Measurements from ENCODE around the gene TESMIN. TPM values are rescaled to one million over a fixed set of nuclear protein-coding genes. Genes with fewer than 3 reads are reported as not detected.

The TESMIN gene
- total RNA-seq, 1 experiment from 2014 or later: 78.8 TPM

DNA sequence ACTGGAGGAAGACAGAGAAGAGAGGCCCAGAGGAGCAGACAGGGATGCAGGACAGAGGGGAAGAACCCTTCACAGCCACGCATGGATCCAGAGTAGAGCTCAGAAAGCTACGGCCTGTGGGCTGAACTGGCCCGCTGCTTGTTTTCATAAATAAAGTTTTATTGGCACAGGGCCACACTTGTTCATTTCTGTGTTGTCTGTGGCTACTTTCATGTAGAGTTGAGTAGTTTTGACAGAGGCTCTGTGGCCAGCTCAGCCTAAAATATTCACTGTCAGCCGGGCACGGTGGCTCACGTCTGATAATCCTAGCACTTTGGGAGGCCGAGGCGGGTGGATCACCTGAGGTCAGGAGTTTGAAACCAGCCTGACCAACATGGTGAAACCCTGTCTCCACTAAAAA lies 93.2 kb downstream of the TESMIN start (continued):
- TF ChIP-seq GABPB1 (CRISPR knock-in tag; IDR thresholded peaks at IDR 0.05): no peak
- no peak for TF ChIP-seq JUN (CRISPR knock-in tag; IDR thresholded peaks at IDR 0.05)
- TF ChIP-seq ZNF263 (CRISPR knock-in tag; IDR thresholded peaks at IDR 0.05; ENCODE audit: low read depth): no peak
- TF ChIP-seq SMAD4 (CRISPR knock-in tag; IDR thresholded peaks at IDR 0.05): no peak

Other genes with a start within 250 kb of the TESMIN start
- gene GAL, start 67.0 kb downstream of the TESMIN start, total RNA-seq (2021): 102 to 110 TPM (median 108 TPM) in 3 replicates
- gene CPT1A, start 90.4 kb upstream of the TESMIN start, total RNA-seq (2021): 18.4 to 28.1 TPM (median 20.3 TPM) in 3 replicates
- gene MRPL21, start 152.3 kb upstream of the TESMIN start, total RNA-seq (2021): 80.1 to 83.6 TPM (median 82.3 TPM) in 3 replicates
- gene IGHMBP2, start 152.4 kb upstream of the TESMIN start, total RNA-seq (2021): 17.8 to 22.5 TPM (median 19.3 TPM) in 3 replicates
- gene MRGPRD, start 229.5 kb upstream of the TESMIN start, total RNA-seq (2021): not detected in 3 replicates